ENCODE results near the gene KIF23.

Gene KIF23

DNA sequence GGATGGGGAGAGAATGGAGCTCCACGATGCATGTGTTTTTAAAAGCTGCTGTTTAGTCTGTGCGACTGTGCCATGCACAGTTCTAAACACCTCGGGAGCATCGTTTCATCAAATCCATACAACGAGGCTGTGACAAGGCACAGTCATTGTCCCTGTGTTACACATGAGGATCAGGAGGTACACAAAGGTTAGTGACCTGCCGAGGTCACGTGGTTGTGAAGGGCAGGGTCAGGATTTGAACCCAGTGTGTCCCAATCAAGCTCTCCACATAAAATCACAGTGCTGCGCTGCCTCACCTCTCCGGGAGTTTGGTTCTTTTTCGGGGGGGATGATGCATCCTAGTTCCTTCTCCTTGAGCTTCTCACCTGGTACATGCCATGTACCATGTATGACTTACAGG is 18.7 kb upstream of the KIF23 start:
- no peak for DNase-seq (ENCODE audit: low read depth)
- TF ChIP-seq CTCF (conservative IDR thresholded peaks at IDR 0.05; ENCODE audit: low read length) = no peak
- H3K4me3 ChIP-seq (ENCODE audit: low read length) = no peak overlapping the region

DNA sequence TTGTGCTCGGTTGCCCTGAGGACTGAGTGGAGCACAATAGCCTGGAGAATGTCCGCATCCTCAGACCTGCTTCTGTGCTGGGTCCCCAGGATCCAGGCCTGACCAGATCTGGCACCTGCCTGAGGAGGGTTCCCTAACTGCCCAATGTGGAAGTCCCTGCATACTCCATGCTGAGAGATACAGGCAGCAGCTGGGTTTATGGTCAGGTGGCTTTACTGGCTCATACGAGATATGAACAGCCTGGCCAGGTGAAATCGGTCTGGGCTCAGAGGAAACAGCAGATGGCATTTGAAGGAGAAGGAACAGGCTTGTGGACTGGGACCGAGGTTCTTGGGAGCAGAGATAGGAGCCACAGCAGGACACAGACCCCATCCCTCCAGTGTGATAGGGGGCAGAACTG is 18.2 kb upstream of the KIF23 start:
- no peak for DNase-seq (ENCODE audit: low read depth)
- no peak overlapping the region for H3K4me3 ChIP-seq (ENCODE audit: low read length)
- TF ChIP-seq CTCF (conservative IDR thresholded peaks at IDR 0.05; ENCODE audit: low read length) = no peak

- no peak for TF ChIP-seq CTCF (conservative IDR thresholded peaks at IDR 0.05; ENCODE audit: low read length)
- H3K4me3 ChIP-seq (ENCODE audit: low read length) = no peak overlapping the region
- DNase-seq (ENCODE audit: low read depth) = peak; percentile 44
Observed at GRCh38 chr15:69398491-69398891, 15.7 kb upstream of the KIF23 start.

DNA sequence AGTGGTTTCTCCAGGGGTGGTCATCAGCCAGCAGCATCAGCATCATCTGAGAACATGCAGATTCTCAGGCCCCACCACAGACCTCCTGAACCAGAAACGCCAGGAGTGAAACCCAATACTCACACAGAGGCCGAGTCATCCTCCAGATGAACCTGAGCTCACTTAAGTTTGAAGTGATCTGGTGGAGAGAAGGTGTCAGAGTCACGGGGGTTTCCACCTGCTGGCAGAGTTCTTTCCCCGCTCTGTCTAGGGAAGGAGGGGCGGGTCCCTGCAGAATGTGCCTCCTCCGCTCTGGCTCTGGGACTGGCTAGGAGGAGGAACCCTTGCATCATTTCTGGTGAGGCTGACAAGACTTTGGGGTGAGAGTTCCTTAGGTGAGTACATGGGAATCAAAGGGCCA is 13.3 kb upstream of the KIF23 start:
- no peak for TF ChIP-seq CTCF (conservative IDR thresholded peaks at IDR 0.05; ENCODE audit: low read length)
- DNase-seq (ENCODE audit: low read depth) = no peak
- H3K4me3 ChIP-seq (ENCODE audit: low read length) = no peak overlapping the region

- TF ChIP-seq CTCF (conservative IDR thresholded peaks at IDR 0.05; ENCODE audit: low read length) = no peak
- DNase-seq (ENCODE audit: low read depth) = no peak
- no peak overlapping the region for H3K4me3 ChIP-seq (ENCODE audit: low read length)
Observed at GRCh38 chr15:69402816-69403215, 11.3 kb upstream of the KIF23 start.

DNA sequence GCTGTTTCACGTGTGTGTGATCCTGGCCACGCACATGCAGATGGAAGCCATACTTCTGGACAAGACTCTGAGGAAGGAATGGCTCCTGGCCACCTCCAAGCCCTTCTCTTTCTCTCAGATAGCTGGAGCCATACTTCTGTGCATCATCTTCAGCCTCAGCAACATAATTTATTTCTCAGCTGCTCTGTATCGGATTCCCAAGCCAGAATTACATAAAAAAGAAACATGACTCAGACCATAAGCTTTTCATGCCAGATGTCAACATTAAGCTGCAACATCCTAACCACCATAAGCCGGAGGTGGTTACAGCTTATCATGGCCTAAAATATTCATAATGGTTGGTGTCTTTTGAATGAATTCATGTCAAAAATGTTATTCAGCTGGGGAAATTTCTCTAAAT is 10.6 kb upstream of the KIF23 start:
- no peak for TF ChIP-seq CTCF (conservative IDR thresholded peaks at IDR 0.05; ENCODE audit: low read length)
- no peak overlapping the region for H3K4me3 ChIP-seq (ENCODE audit: low read length)
- peak; percentile 94 for DNase-seq (ENCODE audit: low read depth)

DNA sequence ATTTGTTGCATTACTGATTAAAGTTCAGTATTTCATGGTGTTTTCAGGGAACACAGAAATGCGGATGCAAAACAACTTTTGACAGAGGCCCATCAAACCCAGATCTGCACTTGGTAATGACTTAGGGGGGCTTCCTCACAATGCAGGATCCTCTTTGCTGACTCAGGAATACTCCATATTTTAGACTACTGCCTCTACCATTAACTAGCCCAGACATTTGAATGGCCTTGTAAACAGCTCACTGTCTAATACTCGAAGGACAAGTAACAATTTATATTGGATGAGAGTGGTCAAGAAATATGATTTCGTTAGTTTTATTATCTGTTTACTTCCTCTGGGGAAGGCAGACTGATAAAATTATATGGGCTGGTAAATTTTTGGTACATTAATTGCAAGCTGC is 9.0 kb upstream of the KIF23 start:
- TF ChIP-seq CTCF (conservative IDR thresholded peaks at IDR 0.05; ENCODE audit: low read length) = no peak
- no peak overlapping the region for H3K4me3 ChIP-seq (ENCODE audit: low read length)
- DNase-seq (ENCODE audit: low read depth) = no peak
